ENCODE results near the gene TTC7B.
"Not testable (repeated sequence)": the region's sequence is repeated elsewhere in the genome, so short reads cannot be mapped to it uniquely, and the experiment has no call there.

Gene TTC7B, protein sequence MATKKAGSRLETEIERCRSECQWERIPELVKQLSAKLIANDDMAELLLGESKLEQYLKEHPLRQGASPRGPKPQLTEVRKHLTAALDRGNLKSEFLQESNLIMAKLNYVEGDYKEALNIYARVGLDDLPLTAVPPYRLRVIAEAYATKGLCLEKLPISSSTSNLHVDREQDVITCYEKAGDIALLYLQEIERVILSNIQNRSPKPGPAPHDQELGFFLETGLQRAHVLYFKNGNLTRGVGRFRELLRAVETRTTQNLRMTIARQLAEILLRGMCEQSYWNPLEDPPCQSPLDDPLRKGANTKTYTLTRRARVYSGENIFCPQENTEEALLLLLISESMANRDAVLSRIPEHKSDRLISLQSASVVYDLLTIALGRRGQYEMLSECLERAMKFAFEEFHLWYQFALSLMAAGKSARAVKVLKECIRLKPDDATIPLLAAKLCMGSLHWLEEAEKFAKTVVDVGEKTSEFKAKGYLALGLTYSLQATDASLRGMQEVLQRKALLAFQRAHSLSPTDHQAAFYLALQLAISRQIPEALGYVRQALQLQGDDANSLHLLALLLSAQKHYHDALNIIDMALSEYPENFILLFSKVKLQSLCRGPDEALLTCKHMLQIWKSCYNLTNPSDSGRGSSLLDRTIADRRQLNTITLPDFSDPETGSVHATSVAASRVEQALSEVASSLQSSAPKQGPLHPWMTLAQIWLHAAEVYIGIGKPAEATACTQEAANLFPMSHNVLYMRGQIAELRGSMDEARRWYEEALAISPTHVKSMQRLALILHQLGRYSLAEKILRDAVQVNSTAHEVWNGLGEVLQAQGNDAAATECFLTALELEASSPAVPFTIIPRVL

GRCh38 chr14:90815822-90816662 is at the start of gene TTC7B:
Gene TTC7B (minus strand): TSS chr14:90816430. CDS start chr14:90816295, 135 bp downstream.
- DNase-seq = no peak

- DNase-seq = no peak
Observed at GRCh38 chr14:90864741-90865140, 48.5 kb upstream of the TTC7B start.

DNA sequence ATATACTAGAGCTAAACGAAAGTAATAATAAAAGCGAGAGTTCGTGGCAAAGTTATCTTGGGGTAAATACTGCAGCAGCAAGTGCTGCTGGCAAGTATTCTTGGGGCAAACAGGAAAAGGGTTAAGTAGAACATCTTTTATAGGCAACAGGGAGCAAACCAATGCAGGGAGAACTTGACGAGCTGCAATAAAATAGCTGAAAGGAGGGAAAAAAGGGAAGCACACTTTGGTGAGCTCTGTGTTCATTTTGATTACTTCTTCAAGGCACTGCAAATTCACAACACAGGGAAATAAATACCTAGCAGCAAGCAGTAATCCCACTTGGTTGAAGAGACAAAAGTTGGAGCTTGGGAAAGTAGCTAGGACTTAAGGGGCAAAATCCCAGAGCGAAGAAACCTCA is 42.3 kb upstream of the TTC7B start:
- DNase-seq = no peak

DNA sequence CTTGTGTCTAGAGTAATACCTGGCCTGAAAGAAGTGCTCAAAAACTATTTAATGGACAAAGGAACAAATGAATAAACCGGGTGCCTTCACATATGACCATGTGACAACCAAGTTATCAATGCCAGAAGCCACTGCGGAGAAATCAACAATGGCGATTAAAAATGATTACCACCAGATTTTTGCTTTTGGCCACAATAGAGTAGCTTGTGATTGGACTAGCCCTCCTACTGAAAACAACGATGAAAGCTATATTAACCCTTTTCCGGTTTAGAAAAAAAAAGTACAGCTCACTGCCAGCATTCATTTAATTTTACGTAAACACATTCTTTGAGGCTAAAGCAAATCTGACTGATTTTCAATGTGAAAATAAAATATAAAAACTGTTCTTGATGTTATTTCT is 41.6 kb upstream of the TTC7B start:
- no peak for DNase-seq

DNA sequence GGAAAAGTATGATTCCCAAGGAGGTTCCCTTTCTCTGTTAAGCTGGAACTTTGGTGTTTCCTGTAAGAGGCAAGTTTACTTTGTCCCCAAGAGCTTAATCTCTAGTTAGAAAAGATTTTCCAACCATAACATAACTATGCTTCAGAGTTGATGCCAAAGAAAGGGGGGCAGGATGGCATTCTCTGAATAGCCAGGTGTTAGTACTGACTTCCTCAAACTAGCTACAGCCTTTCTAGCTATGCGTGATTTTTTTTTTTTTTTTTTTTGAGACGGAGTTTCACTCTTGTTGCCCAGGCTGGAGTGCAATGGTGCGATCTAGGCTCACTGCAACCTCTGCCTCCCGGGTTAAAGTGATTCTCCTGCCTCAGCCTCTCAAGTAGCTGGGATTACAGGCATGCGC is 39.9 kb upstream of the TTC7B start:
- DNase-seq = not testable (repeated sequence)

DNA sequence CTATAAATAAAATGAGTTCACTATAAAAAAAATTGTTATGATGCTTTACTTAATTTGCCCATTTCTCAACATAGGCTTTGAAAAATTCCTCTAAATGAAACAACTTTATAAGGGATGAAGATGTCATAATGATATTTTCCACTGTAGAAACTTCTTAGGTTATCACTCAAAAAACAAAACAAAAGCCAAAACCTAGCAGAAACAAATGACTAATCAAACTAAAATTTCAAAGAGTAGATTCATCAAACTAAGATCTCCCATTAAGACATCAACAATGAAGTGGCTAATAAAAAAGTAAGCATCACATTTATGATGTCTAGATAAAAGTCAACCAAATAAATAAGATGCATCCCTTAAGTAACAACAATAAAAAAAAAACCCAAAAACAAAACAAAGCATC is 36.9 kb upstream of the TTC7B start:
- no peak for DNase-seq

- no peak for DNase-seq
Observed at GRCh38 chr14:90851327-90852036, 35.3 kb upstream of the TTC7B start.

DNA sequence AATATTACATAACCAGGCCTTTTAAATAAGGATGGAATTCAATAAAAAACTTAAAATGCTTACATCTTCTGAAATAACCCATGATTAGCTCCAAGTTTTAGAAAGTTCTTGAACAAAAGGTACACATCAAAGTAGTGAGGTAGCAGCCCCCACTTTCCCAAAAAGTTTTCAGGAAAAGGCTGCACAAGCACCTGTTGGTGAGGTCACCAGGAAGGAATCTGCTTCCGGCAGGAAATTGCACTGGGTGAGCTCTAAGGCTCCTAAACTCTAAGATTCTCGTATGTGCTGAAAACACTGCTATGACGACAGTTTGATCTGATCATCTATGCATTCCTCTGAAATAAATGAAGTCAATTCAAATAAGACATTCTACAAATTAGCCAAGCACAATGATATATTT is 34.3 kb upstream of the TTC7B start:
- DNase-seq = no peak

- no peak for DNase-seq
Observed at GRCh38 chr14:90849787-90850444, 33.7 kb upstream of the TTC7B start.

- no peak for DNase-seq
Observed at GRCh38 chr14:90848944-90849731, 32.9 kb upstream of the TTC7B start.

DNA sequence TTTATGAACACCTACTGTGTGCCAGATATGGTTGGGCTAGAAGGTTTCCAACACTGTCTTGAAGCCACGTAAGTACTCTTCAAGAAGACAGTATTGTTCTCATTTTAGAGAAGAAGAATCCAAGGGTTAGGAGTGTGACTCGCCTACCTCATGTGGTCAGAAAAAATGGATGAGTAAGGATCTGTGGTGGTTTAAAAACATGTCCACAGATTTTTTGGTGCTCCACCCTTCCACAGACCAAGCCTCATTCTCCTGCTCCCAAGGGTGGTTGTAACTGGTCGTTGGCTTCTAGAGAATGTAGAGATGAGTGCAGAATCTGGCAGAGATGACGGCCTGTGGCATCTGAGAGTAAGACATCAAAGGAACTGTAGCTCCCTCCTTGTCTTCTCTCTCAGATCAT is 30.3 kb upstream of the TTC7B start:
- no peak for DNase-seq

GRCh38 chr14:90844321-90844720 is 28.1 kb upstream of the TTC7B start:
- no peak for DNase-seq

DNA sequence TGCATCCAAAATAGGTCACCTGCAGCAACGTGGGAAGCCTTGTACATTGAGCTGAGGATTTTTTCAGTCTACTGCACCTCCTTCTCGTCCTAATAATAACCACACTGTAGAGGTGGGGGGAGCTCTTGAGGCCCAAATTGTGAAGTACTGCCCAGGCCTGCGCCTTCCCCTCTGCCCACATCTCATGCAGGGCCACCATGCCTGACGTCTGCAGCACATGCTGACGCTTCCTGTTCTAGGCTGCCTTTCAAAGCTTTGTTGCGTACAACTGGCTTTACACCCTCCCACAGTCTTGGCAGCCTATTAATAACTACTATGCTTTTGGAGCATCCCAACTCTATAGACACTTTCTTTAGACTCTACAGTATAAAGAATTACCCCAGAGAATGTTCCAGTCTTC is 26.5 kb upstream of the TTC7B start:
- no peak for DNase-seq

GRCh38 chr14:90840667-90841066 is 24.4 kb upstream of the TTC7B start:
- not testable (repeated sequence) for DNase-seq

DNA sequence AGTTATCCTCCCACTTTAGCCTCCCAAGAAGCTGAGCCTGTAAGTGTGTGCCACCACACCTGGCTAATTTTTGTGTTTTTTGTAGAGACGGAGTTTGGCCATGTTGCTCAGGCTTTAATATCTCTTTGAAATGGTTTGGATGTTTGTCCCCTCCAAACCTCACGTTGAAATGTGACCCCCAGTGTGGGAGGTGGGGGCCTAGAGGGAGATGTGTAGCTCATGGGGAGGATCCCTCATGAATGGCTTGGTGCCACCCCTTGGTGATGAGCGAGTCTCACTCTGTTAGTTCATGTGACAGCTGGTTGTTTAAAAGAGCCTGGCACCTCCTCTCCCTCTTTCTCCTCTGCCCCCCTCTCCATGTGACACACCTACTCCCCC is 23.6 kb upstream of the TTC7B start:
- no peak for DNase-seq

DNA sequence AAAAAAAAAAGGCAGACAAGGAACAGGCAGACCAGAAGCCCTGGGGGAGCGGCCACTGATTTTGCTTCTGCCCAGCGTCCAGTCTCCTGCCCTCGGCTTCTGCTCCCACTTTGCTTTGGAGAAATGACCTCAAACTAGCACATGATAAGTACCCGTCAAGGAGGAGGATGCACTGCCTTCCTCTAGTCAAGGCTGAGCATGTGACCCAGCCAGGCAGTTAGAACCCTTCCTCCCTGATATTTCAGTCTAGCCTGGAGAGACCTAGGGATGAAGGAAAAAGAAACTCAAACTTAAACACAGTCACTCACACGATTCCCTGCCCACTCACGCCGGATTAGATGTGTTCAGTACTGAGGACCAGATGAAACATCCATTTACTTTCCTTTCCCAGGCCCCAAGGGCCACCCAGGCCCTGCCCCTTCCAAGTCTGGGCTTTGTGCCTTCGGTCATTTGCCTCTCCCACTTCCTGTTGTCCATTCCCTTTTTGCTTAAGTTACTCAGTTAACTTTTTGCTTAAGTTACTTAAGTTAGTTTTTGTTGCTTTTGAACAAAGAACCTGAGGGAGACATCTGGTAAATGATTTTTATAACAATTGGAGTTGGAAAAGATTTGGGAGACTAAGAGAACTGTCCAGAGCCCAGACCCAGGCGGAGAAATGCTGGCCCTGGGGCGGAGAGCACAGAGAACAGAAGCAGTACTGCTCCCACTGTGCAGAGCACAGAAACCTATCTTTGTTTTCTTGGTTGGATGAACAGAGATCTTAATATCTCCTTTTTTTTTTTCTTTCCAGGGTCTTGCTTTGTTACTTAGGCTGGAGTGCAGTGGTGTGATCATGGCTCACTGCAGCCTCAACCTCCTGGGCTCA is 23.0 kb upstream of the TTC7B start:
- DNase-seq = no peak

- DNase-seq = not testable (repeated sequence)
Observed at GRCh38 chr14:90838531-90838930, 22.3 kb upstream of the TTC7B start.

GRCh38 chr14:90837355-90837754 is 21.1 kb upstream of the TTC7B start:
- no peak for DNase-seq

DNA sequence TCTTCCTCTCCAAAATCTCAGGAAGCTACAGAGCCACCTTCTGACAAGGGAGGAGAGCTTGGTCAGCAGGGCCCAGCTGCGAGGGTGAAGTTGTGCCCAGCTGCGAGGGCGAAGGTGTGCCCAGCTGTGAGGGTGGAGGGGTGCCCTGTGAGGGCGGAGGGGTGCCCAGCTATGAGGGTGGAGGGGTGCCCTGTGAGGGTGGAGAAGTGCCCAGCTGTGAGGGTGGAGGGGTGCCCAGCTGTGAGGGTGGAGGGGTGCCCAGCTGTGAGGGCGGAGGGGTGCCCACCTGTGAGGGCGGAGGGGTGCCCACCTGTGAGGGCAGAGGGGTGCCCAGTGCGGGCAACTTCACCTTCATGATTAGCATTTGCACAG is 20.4 kb upstream of the TTC7B start:
- no peak for DNase-seq

- no peak for DNase-seq
Observed at GRCh38 chr14:90831821-90832220, 15.6 kb upstream of the TTC7B start.
